Activated T-helper 1 cell treated with Interleukin-2 at 50 U/mL for 16 hours (primary cell): ENCODE data around the gene SPIRE1.
"Not testable (repeated sequence)": the region's sequence is repeated elsewhere in the genome, so short reads cannot be mapped to it uniquely, and the experiment has no call there.

Source experiments
- DNase-seq: peaks from one replicate; pipeline ENCODE4 v3.0.0-alpha.2; 2020; ENCODE audit warnings: low read depth

The SPIRE1 gene

GRCh38 chr18:12552879-12553242 is 105.0 kb downstream of the SPIRE1 start:
- DNase-seq, result no peak

- DNase-seq, result not testable (repeated sequence)
Measured at GRCh38 chr18:12551943-12552878, 105.7 kb downstream of the SPIRE1 start.

GRCh38 chr18:12551466-12551865 is 106.4 kb downstream of the SPIRE1 start:
- not testable (repeated sequence) for DNase-seq

- no peak for DNase-seq
Measured at GRCh38 chr18:12543697-12544096, 114.2 kb downstream of the SPIRE1 start.

GRCh38 chr18:12540751-12541150 is 117.2 kb downstream of the SPIRE1 start:
- no peak for DNase-seq

GRCh38 chr18:12539158-12539557 is 118.7 kb downstream of the SPIRE1 start:
- DNase-seq, result not testable (repeated sequence)

- DNase-seq, result no peak
Measured at GRCh38 chr18:12534820-12535219, 123.1 kb downstream of the SPIRE1 start.

- no peak for DNase-seq
Measured at GRCh38 chr18:12532661-12533060, 125.2 kb downstream of the SPIRE1 start.

GRCh38 chr18:12531749-12532148 is 126.2 kb downstream of the SPIRE1 start:
- DNase-seq, result no peak

GRCh38 chr18:12520442-12520992 is 137.4 kb downstream of the SPIRE1 start:
- no peak for DNase-seq

GRCh38 chr18:12518832-12519531 is 138.9 kb downstream of the SPIRE1 start:
- no peak for DNase-seq

GRCh38 chr18:12518326-12518725 is 139.6 kb downstream of the SPIRE1 start:
- no peak for DNase-seq

GRCh38 chr18:12517142-12517825 is 140.6 kb downstream of the SPIRE1 start:
- DNase-seq, result no peak

- DNase-seq, result no peak
Measured at GRCh38 chr18:12516049-12516630, 141.8 kb downstream of the SPIRE1 start.

- no peak for DNase-seq
Measured at GRCh38 chr18:12515550-12515949, 142.4 kb downstream of the SPIRE1 start.

GRCh38 chr18:12507007-12507406 is 150.9 kb downstream of the SPIRE1 start:
- no peak for DNase-seq

- DNase-seq, result no peak
Measured at GRCh38 chr18:12500986-12501385, 156.9 kb downstream of the SPIRE1 start.

- DNase-seq, result no peak
Measured at GRCh38 chr18:12497839-12498238, 160.1 kb downstream of the SPIRE1 start.

GRCh38 chr18:12497296-12497695 is 160.6 kb downstream of the SPIRE1 start:
- no peak for DNase-seq

- DNase-seq, result no peak
Measured at GRCh38 chr18:12492907-12493306, 165.0 kb downstream of the SPIRE1 start.

GRCh38 chr18:12491611-12492435 is 166.1 kb downstream of the SPIRE1 start:
- no peak for DNase-seq
